Tibial nerve (tissue), 4 donors: ENCODE measurements around the gene MAU2.
"Not testable (repeated sequence)": the region's sequence is repeated elsewhere in the genome, so short reads cannot be mapped to it uniquely, and the experiment has no call there.

Experiments
- CTCF ChIP-seq, 5 experiments: fragments of 200-600 bp in 3 of 5; fragments of 450-650 bp in 2 of 5; sonication (generic) in 3 of 5; IDR thresholded peaks; one replicate each; pipeline ENCODE4 v1.5.1; 2016 to 2019; ENCODE audit warnings: antibody characterized with exemption in 5 of 5, mild to moderate bottlenecking in 3 of 5, moderate library complexity in 2 of 5
- EP300 ChIP-seq, 2 donors: sonication (generic); formaldehyde crosslinking; IDR thresholded peaks; one replicate each; pipeline ENCODE4 v1.6.1; 2017; ENCODE audit warnings: antibody characterized with exemption in 2 of 2, mild to moderate bottlenecking in 1 of 2
- POLR2A ChIP-seq, 2 donors: fragments of 450-650 bp; IDR thresholded peaks; one replicate each; pipeline ENCODE4 v1.6.1; 2017; ENCODE audit warnings: antibody characterized with exemption in 2 of 2, mild to moderate bottlenecking in 2 of 2, moderate library complexity in 2 of 2

DNA sequence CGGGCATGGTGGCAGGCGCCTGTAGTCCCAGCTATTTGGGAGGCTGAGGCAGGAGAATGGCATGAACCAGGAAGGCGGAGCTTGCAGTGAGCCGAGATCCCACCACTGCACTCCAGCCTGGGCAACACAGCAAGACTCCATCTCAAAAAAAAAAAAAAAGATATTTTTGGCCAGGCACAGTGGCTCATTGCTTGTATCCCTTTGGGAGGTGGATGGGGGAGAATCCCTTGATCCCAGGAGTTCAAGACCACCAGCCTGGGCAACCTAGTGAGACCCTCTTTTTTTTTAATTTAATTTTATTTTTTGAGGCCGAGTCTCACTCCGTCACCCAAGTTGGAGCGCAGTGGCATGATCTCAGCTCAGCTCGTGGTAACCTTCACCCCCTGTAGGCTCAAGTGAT, 30.1 kb downstream of the MAU2 start:
- TF ChIP-seq CTCF, EP300, POLR2A (IDR thresholded peaks at IDR 0.05): not testable (repeated sequence)
